Measurements from ENCODE around the gene NUDT19. TPM values are rescaled to one million over a fixed set of nuclear protein-coding genes. Genes with fewer than 3 reads are reported as not detected.

NUDT19 gene
- 10 to 100 TPM in 3 of 4 donors, 1 to 10 TPM in 1; 4.2 to 15.2 (median 12.8) TPM for total RNA-seq

- Histone ChIP-seq H3K4me1 (peaks cover 22 to 51% (median 40%) of the 10 kb centered on the region in 4 donors), H3K9me3 (no peaks in the 10 kb centered on the region), H3K4me3 (peak within 1 kb of the TSS; percentile 58 to 86 (median 66)), H3K27me3 (no peaks in the 10 kb centered on the region), H3K36me3 (no peaks in the 10 kb centered on the region), H3K27ac (peak within 1 kb of the TSS; percentile 89 to 95 (median 90))
- 4 to 27% methylated on average over 3 to 32 of the region's 32 CpGs for WGBS, 2 donors (ENCODE audit: low coverage in 1 of 2)
- intact Hi-C loops (cut with DNase I; ENCODE audit: low total_unique reads), result no loop called here
- TF ChIP-seq EP300 (IDR thresholded peaks at IDR 0.05; ENCODE audit: low read depth), result no peak
- TF ChIP-seq CTCF (IDR thresholded peaks at IDR 0.05), result peak in 1 of 5 experiments; percentile 9
- TF ChIP-seq POLR2A (IDR thresholded peaks at IDR 0.05), result peak; percentile 86
- TF ChIP-seq POLR2AphosphoS5 (IDR thresholded peaks at IDR 0.05), result peak; percentile 78 to 95 (median 88)
- in situ Hi-C loops (cut with MboI; ENCODE audit: low pct_ligation_motif_present in 1 of 4, low pct_unique_long_range_greater_than_20kb in 1 of 4, low sequenced_read_pairs in 3 of 4), result no loop called here
- peak; percentile 90 for DNase-seq
Measured at GRCh38 chr19:32691291-32691951, at the start of gene NUDT19. NUDT19 (plus strand) TSS chr19:32691821; CDS start chr19:32691961, 140 bp downstream.

GRCh38 chr19:32642771-32643170 lies 48.9 kb upstream of the NUDT19 start:
- Histone ChIP-seq H3K4me3 (no peak overlapping the region), H3K9me3 (no peaks in the 10 kb centered on the region), H3K27me3 (no peaks in the 10 kb centered on the region), H3K27ac (no peak overlapping the region), H3K4me1 (no peaks in the 10 kb centered on the region), H3K36me3 (peaks cover 0 to 51% (median 22%) of the 10 kb centered on the region in 4 donors)
- intact Hi-C loops (cut with DNase I; ENCODE audit: low total_unique reads), result no loop called here
- DNase-seq, result peak; percentile 15
- WGBS, 2 donors (ENCODE audit: low coverage in 1 of 2), result 80 to 91% methylated on average over 1 to 12 of the region's 12 CpGs
- TF ChIP-seq POLR2A (IDR thresholded peaks at IDR 0.05), result no peak
- no peak for TF ChIP-seq CTCF (IDR thresholded peaks at IDR 0.05)
- TF ChIP-seq EP300 (IDR thresholded peaks at IDR 0.05; ENCODE audit: low read depth), result no peak
- TF ChIP-seq POLR2AphosphoS5 (IDR thresholded peaks at IDR 0.05), result no peak
- in situ Hi-C loops (cut with MboI; ENCODE audit: low pct_ligation_motif_present in 1 of 4, low pct_unique_long_range_greater_than_20kb in 1 of 4, low sequenced_read_pairs in 3 of 4), result no loop called here

GRCh38 chr19:32646556-32646955 lies 45.1 kb upstream of the NUDT19 start:
- in situ Hi-C loops (cut with MboI; ENCODE audit: low pct_ligation_motif_present in 1 of 4, low pct_unique_long_range_greater_than_20kb in 1 of 4, low sequenced_read_pairs in 3 of 4), result no loop called here
- 74 to 93% methylated on average over 3 to 6 of the region's 6 CpGs for WGBS, 2 donors (ENCODE audit: low coverage in 1 of 2)
- TF ChIP-seq POLR2A (IDR thresholded peaks at IDR 0.05) (no peak), EP300 (IDR thresholded peaks at IDR 0.05; ENCODE audit: low read depth) (no peak), CTCF (IDR thresholded peaks at IDR 0.05) (no peak), POLR2AphosphoS5 (IDR thresholded peaks at IDR 0.05) (no peak)
- H3K4me1 ChIP-seq, result peaks cover 0 to 2% (median under 1%) of the 10 kb centered on the region in 4 donors
- no peak overlapping the region for H3K27ac ChIP-seq
- no peak for DNase-seq
- intact Hi-C loops (cut with DNase I; ENCODE audit: low total_unique reads), result no loop called here
- H3K4me3 ChIP-seq, result no peak overlapping the region
- no peaks in the 10 kb centered on the region for H3K27me3 ChIP-seq
- H3K36me3 ChIP-seq, result peaks cover 0 to 48% (median 19%) of the 10 kb centered on the region in 4 donors
- H3K9me3 ChIP-seq, result no peaks in the 10 kb centered on the region

- Histone ChIP-seq H3K36me3 (peaks cover 0 to 42% (median 19%) of the 10 kb centered on the region in 4 donors), H3K4me1 (peaks cover under 1 to 10% (median 7%) of the 10 kb centered on the region in 4 donors), H3K9me3 (no peaks in the 10 kb centered on the region), H3K27me3 (no peaks in the 10 kb centered on the region), H3K4me3 (no peak overlapping the region), H3K27ac (no peak overlapping the region)
- in situ Hi-C loops (cut with MboI; ENCODE audit: low pct_ligation_motif_present in 1 of 4, low pct_unique_long_range_greater_than_20kb in 1 of 4, low sequenced_read_pairs in 3 of 4), result no loop called here
- TF ChIP-seq EP300 (IDR thresholded peaks at IDR 0.05; ENCODE audit: low read depth), result no peak
- no peak for TF ChIP-seq POLR2A (IDR thresholded peaks at IDR 0.05)
- TF ChIP-seq CTCF (IDR thresholded peaks at IDR 0.05), result no peak
- TF ChIP-seq POLR2AphosphoS5 (IDR thresholded peaks at IDR 0.05), result no peak
- 85 to 96% methylated on average over 4 to 8 of the region's 8 CpGs for WGBS, 2 donors (ENCODE audit: low coverage in 1 of 2)
- DNase-seq, result no peak
- intact Hi-C loops (cut with DNase I; ENCODE audit: low total_unique reads), result no loop called here
Measured at GRCh38 chr19:32647361-32647760, 44.3 kb upstream of the NUDT19 start.
